Fibroblast of mammary gland (primary cell): ENCODE results near the gene JARID2.

Experiments used
- DNase-seq: peaks from one replicate; pipeline ENCODE4 v3.0.0-alpha.2; 2010; ENCODE audit warnings: low read depth
- H3K4me3 ChIP-seq: 2 replicates; pipeline ENCODE4 v1.5.1; 2011; ENCODE audit warnings: low read depth, mild to moderate bottlenecking, low read length, moderate library complexity; ENCODE audit not compliant: control insufficient read depth
- CTCF ChIP-seq: conservative IDR thresholded peaks from 2 replicates; pipeline ENCODE4 v1.5.1; 2011; ENCODE audit warnings: low read depth, low read length, inconsistent platforms; ENCODE audit not compliant: control insufficient read depth, insufficient read depth

The JARID2 gene

GRCh38 chr6:15485936-15486335, 240.1 kb downstream of the JARID2 start:
- no peak for TF ChIP-seq CTCF
- no peak overlapping the region for H3K4me3 ChIP-seq
- DNase-seq = no peak

GRCh38 chr6:15487262-15487661, 241.4 kb downstream of the JARID2 start:
- no peak overlapping the region for H3K4me3 ChIP-seq
- no peak for DNase-seq
- TF ChIP-seq CTCF = no peak

GRCh38 chr6:15489261-15489962, 243.5 kb downstream of the JARID2 start:
- TF ChIP-seq CTCF = no peak
- H3K4me3 ChIP-seq = no peak overlapping the region
- DNase-seq = no peak

GRCh38 chr6:15490242-15491100, 244.6 kb downstream of the JARID2 start:
- H3K4me3 ChIP-seq = no peak overlapping the region
- peak; percentile 36 for DNase-seq
- no peak for TF ChIP-seq CTCF

GRCh38 chr6:15491255-15491985, 245.6 kb downstream of the JARID2 start:
- H3K4me3 ChIP-seq = no peak overlapping the region
- peak; percentile 83 for DNase-seq
- TF ChIP-seq CTCF = peak; percentile 99

- no peak overlapping the region for H3K4me3 ChIP-seq
- DNase-seq = no peak
- TF ChIP-seq CTCF = no peak
Measured at GRCh38 chr6:15491986-15492269, 246.1 kb downstream of the JARID2 start.
